ENCODE results near the gene LPAR2. TPM values are rescaled to one million over a fixed set of nuclear protein-coding genes. Genes with fewer than 3 reads are reported as not detected.

The LPAR2 gene
- total RNA-seq, 1 donor from 2014 or later, result 40.3 TPM

GRCh38 chr19:19655641-19656343 lies 27.8 kb upstream of the LPAR2 start:
- TF ChIP-seq CTCF (IDR thresholded peaks at IDR 0.05), result no peak
- no peak overlapping the region for H3K27ac ChIP-seq
- intact Hi-C loops (cut with DNase I), result no loop called here
- peaks cover 95% of the 10 kb centered on the region for H3K36me3 ChIP-seq
- no peaks in the 10 kb centered on the region for H3K4me1 ChIP-seq
- ATAC-seq (no peak), DNase-seq (no peak)
- H3K27me3 ChIP-seq (ENCODE audit: low read depth), result no peaks in the 10 kb centered on the region
- H3K4me3 ChIP-seq, result no peak overlapping the region
- no peaks in the 10 kb centered on the region for H3K9me3 ChIP-seq

GRCh38 chr19:19655051-19655594 lies 27.1 kb upstream of the LPAR2 start:
- Histone ChIP-seq H3K9me3 (no peaks in the 10 kb centered on the region), H3K27me3 (ENCODE audit: low read depth) (no peaks in the 10 kb centered on the region), H3K27ac (no peak overlapping the region), H3K4me3 (no peak overlapping the region), H3K36me3 (peaks cover 100% of the 10 kb centered on the region), H3K4me1 (no peaks in the 10 kb centered on the region)
- intact Hi-C loops (cut with DNase I), result no loop called here
- no peak for TF ChIP-seq CTCF (IDR thresholded peaks at IDR 0.05)
- DNase-seq (no peak), ATAC-seq (no peak)

- no peak overlapping the region for H3K4me3 ChIP-seq
- peaks cover 100% of the 10 kb centered on the region for H3K36me3 ChIP-seq
- H3K4me1 ChIP-seq, result no peaks in the 10 kb centered on the region
- no peak for TF ChIP-seq CTCF (IDR thresholded peaks at IDR 0.05)
- no peak overlapping the region for H3K27ac ChIP-seq
- intact Hi-C loops (cut with DNase I), result no loop called here
- no peaks in the 10 kb centered on the region for H3K27me3 ChIP-seq (ENCODE audit: low read depth)
- DNase-seq, result no peak
- ATAC-seq, result no peak
- H3K9me3 ChIP-seq, result no peaks in the 10 kb centered on the region
Measured at GRCh38 chr19:19654441-19654840, 26.4 kb upstream of the LPAR2 start.

- no peak for TF ChIP-seq CTCF (IDR thresholded peaks at IDR 0.05)
- Histone ChIP-seq H3K4me1 (no peaks in the 10 kb centered on the region), H3K9me3 (no peaks in the 10 kb centered on the region), H3K36me3 (peaks cover 100% of the 10 kb centered on the region), H3K27ac (no peak overlapping the region), H3K27me3 (ENCODE audit: low read depth) (no peaks in the 10 kb centered on the region), H3K4me3 (no peak overlapping the region)
- ATAC-seq (no peak), DNase-seq (no peak)
- intact Hi-C loops (cut with DNase I), result no loop called here
Measured at GRCh38 chr19:19653597-19654147, 25.7 kb upstream of the LPAR2 start.

GRCh38 chr19:19652482-19653295 lies 24.7 kb upstream of the LPAR2 start:
- H3K4me1 ChIP-seq, result no peaks in the 10 kb centered on the region
- no peak for TF ChIP-seq CTCF (IDR thresholded peaks at IDR 0.05)
- no peak for DNase-seq
- intact Hi-C loops (cut with DNase I), result no loop called here
- H3K27me3 ChIP-seq (ENCODE audit: low read depth), result no peaks in the 10 kb centered on the region
- peaks cover 100% of the 10 kb centered on the region for H3K36me3 ChIP-seq
- H3K27ac ChIP-seq, result no peak overlapping the region
- no peaks in the 10 kb centered on the region for H3K9me3 ChIP-seq
- ATAC-seq, result no peak
- H3K4me3 ChIP-seq, result no peak overlapping the region

Data from lower lobe of right lung (tissue), 2 donors.